Measurements from ENCODE around the gene IPPK.

Gene IPPK

DNA sequence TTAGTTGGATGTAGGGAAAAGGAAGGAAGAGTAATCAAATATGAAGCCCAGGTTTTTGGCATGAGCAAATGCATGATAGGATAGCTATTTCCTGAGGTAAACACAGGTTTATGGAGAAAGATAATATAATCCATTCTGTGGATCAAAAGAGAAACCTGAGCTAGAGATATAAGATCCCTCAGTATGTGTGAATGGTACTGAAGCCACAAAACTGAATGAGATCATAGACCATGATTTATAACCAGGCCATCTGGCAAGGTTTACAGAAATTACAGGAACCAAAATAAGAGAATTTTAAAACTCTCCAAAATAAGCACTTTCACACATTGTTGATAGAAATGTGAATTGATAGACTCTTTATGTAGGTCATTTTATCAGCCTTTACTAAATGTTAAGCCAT, 105.4 kb downstream of the IPPK start:
- Histone ChIP-seq H3K27me3 (ENCODE audit: control insufficient read depth, insufficient read depth, low read length) (no peaks in the 10 kb centered on the region), H3K4me1 (ENCODE audit: control insufficient read depth, insufficient read depth, low read length) (no peaks in the 10 kb centered on the region), H3K27ac (ENCODE audit: low read length) (no peak overlapping the region), H3K36me3 (ENCODE audit: control insufficient read depth, insufficient read depth, low read length) (no peaks in the 10 kb centered on the region), H3K9me3 (ENCODE audit: control insufficient read depth, insufficient read depth, low read length) (no peaks in the 10 kb centered on the region), H3K4me3 (ENCODE audit: low read length) (no peak overlapping the region)
- DNase-seq (ENCODE audit: low read depth, low spot score): no peak
